Mesothelial cell of epicardium (in vitro differentiated cells): ENCODE results near the gene OR52N2. TPM values are rescaled to one million over a fixed set of nuclear protein-coding genes. Genes with fewer than 3 reads are reported as not detected.

Experiments used
- DNase-seq, 2 experiments: peaks; one replicate each; pipeline ENCODE4 v3.0.0; 2021; ENCODE audit warnings: low spot score in 2 of 2; ENCODE audit not compliant: unreplicated experiment in 2 of 2
- H3K27ac Mint-ChIP-seq: 2 replicates; pipeline ENCODE4 v1.8.0; 2021; ENCODE audit warnings: mixed read lengths
- H3K27me3 Mint-ChIP-seq: 2 replicates; pipeline ENCODE4 v1.8.0; 2021; ENCODE audit warnings: low read depth, mixed read lengths
- H3K36me3 Mint-ChIP-seq: 2 replicates; pipeline ENCODE4 v1.8.0; 2021; ENCODE audit warnings: mixed read lengths
- H3K4me1 Mint-ChIP-seq: 2 replicates; pipeline ENCODE4 v1.8.0; 2021; ENCODE audit warnings: mixed read lengths
- H3K4me3 Mint-ChIP-seq: 2 replicates; pipeline ENCODE4 v1.8.0; 2021; ENCODE audit warnings: mild to moderate bottlenecking, moderate library complexity, mixed read lengths
- H3K9me3 Mint-ChIP-seq: 2 replicates; pipeline ENCODE4 v1.8.0; 2021; ENCODE audit warnings: mixed read lengths
- total RNA-seq: library from RNA; stranded (reverse); gene quantifications from 3 replicates; pipeline ENCODE4 v1.2.1, GENCODE V29; 2021
- TF ChIP-seq, protein P1 (sequence below): fragments of 200-600 bp; sonication (generic); IDR thresholded peaks from one replicate; pipeline ENCODE4 v1.5.0; 2021; ENCODE audit warnings: antibody characterized with exemption; ENCODE audit not compliant: unreplicated experiment

The OR52N2 gene
- total RNA-seq, 1 donor from 2014 or later, result not detected

DNA sequence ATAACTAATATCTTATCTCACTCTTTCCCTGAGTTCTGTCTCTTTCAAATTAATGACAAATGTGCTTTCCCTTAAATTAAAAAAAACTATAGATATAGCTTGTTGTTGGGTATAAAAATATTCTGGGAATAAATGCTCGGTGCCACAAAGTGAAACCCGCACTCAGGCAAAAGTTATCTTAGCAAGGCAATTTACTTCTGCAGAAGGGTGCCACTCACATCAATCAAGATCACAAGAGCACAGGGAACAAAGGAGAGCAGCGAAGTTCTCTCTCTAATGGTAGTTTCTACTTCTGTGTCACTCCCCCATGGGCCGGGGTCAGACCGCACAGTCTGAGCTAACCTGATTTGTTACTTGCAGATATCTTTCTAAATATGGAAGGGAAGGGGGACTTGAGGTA, 4.7 kb upstream of the OR52N2 start:
- DNase-seq, result no peak
- H3K27me3 Mint-ChIP-seq, result peaks cover 3% of the 10 kb centered on the region
- TF ChIP-seq, protein P1, sequence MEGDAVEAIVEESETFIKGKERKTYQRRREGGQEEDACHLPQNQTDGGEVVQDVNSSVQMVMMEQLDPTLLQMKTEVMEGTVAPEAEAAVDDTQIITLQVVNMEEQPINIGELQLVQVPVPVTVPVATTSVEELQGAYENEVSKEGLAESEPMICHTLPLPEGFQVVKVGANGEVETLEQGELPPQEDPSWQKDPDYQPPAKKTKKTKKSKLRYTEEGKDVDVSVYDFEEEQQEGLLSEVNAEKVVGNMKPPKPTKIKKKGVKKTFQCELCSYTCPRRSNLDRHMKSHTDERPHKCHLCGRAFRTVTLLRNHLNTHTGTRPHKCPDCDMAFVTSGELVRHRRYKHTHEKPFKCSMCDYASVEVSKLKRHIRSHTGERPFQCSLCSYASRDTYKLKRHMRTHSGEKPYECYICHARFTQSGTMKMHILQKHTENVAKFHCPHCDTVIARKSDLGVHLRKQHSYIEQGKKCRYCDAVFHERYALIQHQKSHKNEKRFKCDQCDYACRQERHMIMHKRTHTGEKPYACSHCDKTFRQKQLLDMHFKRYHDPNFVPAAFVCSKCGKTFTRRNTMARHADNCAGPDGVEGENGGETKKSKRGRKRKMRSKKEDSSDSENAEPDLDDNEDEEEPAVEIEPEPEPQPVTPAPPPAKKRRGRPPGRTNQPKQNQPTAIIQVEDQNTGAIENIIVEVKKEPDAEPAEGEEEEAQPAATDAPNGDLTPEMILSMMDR, result no peak
- H3K4me1 Mint-ChIP-seq, result peaks cover 5% of the 10 kb centered on the region
- no peak overlapping the region for H3K4me3 Mint-ChIP-seq
- H3K27ac Mint-ChIP-seq, result no peak overlapping the region
- H3K36me3 Mint-ChIP-seq, result no peaks in the 10 kb centered on the region
- peaks cover 15% of the 10 kb centered on the region for H3K9me3 Mint-ChIP-seq

DNA sequence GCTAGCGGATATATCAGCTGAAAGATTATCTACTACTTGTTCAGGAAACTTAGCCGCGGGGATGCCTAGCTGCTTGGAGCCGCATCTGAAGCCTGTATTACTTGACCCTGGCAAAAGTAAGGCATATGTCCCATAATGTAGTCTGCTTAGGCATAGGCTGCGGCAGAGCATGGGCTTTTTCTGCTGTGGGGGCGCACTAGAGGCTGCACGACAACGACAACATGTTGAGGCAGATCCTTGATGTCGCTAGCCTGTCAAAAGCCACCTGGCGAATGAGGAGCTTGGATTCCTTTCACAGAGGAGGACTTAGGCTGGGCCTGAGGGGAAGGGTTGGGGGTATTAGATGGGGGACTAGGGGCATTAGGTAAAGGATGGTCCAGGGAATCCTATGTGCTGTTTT, 1.1 kb upstream of the OR52N2 start:
- H3K27ac Mint-ChIP-seq, result no peak overlapping the region
- peaks cover 9% of the 10 kb centered on the region for H3K4me1 Mint-ChIP-seq
- peaks cover 5% of the 10 kb centered on the region for H3K27me3 Mint-ChIP-seq
- DNase-seq, result no peak
- H3K9me3 Mint-ChIP-seq, result peaks cover 15% of the 10 kb centered on the region
- TF ChIP-seq, protein P1, result no peak
- no peak overlapping the region for H3K4me3 Mint-ChIP-seq
- no peaks in the 10 kb centered on the region for H3K36me3 Mint-ChIP-seq

DNA sequence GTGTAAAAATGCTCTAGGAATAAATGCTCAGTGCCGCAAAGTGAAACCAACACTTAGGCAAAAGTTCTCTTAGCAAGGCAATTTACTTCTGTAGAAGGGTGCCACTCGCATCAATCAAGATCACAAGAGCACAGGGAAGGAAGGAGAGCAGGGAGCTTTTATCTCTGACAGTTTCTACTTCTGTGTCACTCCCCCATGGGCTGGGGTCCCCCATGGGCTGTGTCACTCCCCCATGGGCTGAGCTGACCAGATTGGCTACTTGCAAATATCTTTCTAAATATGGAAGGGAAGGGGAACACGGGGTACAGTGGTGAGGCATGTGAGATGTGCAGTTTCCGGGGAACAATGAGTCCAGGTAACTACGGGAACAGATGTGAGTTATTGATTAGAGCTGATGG, 397 bp downstream of the OR52N2 start:
- TF ChIP-seq, protein P1, result no peak
- H3K36me3 Mint-ChIP-seq, result no peaks in the 10 kb centered on the region
- H3K4me1 Mint-ChIP-seq, result peaks cover 9% of the 10 kb centered on the region
- no peak overlapping the region for H3K27ac Mint-ChIP-seq
- H3K9me3 Mint-ChIP-seq, result peaks cover 5% of the 10 kb centered on the region
- peak overlapping the region; percentile 77 for H3K4me3 Mint-ChIP-seq
- no peak for DNase-seq
- H3K27me3 Mint-ChIP-seq, result peaks cover 8% of the 10 kb centered on the region

DNA sequence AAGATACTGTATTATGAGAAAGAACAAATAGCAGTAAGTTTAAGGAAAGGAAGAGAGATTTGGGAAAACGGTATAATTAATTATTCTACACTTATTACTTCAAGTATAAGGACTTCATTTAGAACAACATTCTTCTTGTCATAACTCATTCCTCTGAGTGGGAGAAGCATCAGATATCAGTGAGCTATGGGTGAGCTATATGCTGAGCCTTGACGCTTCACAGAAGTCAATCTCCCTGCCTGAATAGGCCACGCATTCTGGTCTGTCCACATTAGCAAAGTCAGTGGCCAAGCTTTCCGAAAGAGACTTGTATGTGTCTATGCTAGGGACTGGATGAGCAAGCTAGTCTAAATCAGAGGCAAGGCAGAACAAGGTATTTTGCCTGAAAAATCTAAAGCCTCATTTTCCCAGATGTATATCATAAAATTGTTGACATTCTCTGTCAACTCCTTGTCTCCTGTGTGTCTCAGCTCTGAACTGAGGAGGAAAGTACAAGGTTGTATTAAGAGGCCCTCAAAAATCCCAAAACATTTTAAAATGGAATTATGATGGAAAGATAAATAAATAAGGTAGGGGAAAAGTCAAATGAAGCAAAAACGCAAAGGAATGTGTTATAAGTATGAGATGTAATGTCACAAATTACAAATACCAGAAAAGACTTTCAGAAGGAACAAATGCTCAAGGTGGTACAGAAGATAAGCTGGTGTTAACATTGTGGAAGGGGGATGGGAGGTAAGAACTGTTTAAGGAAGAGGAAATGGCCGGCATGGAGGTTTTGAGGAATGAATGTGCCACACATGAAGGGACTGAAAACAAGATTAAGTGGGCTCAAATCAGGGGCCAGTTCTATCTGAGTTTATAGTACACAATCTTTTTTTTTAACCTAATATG, 1.4 kb downstream of the OR52N2 start:
- peaks cover 8% of the 10 kb centered on the region for H3K27me3 Mint-ChIP-seq
- H3K36me3 Mint-ChIP-seq, result no peaks in the 10 kb centered on the region
- H3K9me3 Mint-ChIP-seq, result no peaks in the 10 kb centered on the region

DNA sequence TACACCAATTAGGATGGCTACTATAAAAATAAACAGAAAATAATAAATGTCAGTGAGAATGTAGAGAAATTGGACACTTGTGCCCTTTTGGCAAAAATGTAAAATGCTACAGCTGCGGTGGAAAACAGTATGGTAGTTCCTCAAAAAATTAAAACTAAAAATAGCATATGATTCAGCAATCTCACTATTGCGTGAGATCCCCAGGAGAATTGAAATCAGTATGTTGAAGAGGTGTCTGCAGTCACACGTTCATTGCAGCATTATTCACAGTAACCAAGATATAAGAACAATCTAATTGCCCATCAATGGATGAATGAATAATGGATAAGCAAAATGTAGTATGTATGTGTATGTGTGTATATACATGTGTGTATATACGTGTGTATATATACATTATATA, 6.8 kb downstream of the OR52N2 start:
- no peak overlapping the region for H3K4me3 Mint-ChIP-seq

More for the DNA sequence above, 1.4 kb downstream of the OR52N2 start:
- no peak for DNase-seq
- Mint-ChIP-seq H3K4me1 (peaks cover 9% of the 10 kb centered on the region), H3K4me3 (no peak overlapping the region), H3K27ac (no peak overlapping the region)
- TF ChIP-seq, protein P1, result no peak

More for the DNA sequence above, 6.8 kb downstream of the OR52N2 start:
- H3K27me3 Mint-ChIP-seq, result peaks cover 3% of the 10 kb centered on the region
- no peaks in the 10 kb centered on the region for H3K4me1 Mint-ChIP-seq
- TF ChIP-seq, protein P1, result no peak
- no peak overlapping the region for H3K27ac Mint-ChIP-seq
- no peaks in the 10 kb centered on the region for H3K36me3 Mint-ChIP-seq
- no peak for DNase-seq
- no peaks in the 10 kb centered on the region for H3K9me3 Mint-ChIP-seq
